Lower leg skin (tissue), 3 donors: ENCODE measurements around the gene TTC13.

Experiments
- POLR2A ChIP-seq, 2 donors: fragments of 450-650 bp; IDR thresholded peaks; one replicate each; pipeline ENCODE4 v1.6.1; 2016 to 2017; ENCODE audit warnings: antibody characterized with exemption in 2 of 2, mild to moderate bottlenecking in 1 of 2, moderate library complexity in 1 of 2
- TF ChIP-seq, protein P1 (sequence below), 3 donors: fragments of 450-650 bp; IDR thresholded peaks; one replicate each; pipeline ENCODE4 v1.5.1; 2016; ENCODE audit warnings: antibody characterized with exemption in 3 of 3, mild to moderate bottlenecking in 3 of 3, moderate library complexity in 2 of 3

GRCh38 chr1:231020816-231021215, 42.2 kb upstream of the TTC13 start:
- TF ChIP-seq, protein P1, sequence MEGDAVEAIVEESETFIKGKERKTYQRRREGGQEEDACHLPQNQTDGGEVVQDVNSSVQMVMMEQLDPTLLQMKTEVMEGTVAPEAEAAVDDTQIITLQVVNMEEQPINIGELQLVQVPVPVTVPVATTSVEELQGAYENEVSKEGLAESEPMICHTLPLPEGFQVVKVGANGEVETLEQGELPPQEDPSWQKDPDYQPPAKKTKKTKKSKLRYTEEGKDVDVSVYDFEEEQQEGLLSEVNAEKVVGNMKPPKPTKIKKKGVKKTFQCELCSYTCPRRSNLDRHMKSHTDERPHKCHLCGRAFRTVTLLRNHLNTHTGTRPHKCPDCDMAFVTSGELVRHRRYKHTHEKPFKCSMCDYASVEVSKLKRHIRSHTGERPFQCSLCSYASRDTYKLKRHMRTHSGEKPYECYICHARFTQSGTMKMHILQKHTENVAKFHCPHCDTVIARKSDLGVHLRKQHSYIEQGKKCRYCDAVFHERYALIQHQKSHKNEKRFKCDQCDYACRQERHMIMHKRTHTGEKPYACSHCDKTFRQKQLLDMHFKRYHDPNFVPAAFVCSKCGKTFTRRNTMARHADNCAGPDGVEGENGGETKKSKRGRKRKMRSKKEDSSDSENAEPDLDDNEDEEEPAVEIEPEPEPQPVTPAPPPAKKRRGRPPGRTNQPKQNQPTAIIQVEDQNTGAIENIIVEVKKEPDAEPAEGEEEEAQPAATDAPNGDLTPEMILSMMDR (IDR thresholded peaks at IDR 0.05) = no peak
- no peak for TF ChIP-seq POLR2A (IDR thresholded peaks at IDR 0.05)
